ENCODE results near the gene TCHP.

The TCHP gene

GRCh38 chr12:109959411-109960093 lies 59.5 kb downstream of the TCHP start:
- in situ Hi-C loops (cut with MboI; ENCODE audit: low sequenced_read_pairs), result no loop called here

DNA sequence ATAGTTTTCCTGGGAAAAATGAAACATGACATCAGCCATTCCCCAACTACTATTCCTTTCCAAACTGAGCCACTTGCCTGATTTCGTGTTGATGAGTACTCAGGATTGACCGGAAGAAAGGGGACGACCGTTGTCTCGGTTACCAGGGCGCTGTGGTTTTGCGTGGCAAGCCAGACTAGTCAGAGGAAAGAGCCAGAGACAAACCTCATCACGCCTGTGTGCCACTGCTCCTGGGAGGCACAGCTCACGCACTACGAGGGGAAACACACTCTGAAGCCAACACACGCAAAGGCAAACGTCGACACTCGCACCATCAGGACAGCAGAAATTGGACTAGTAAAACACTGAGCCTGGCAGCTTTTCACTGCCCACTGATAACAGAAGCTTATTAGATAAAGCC lies 61.1 kb downstream of the TCHP start:
- in situ Hi-C loops (cut with MboI; ENCODE audit: low sequenced_read_pairs), result no loop called here

GRCh38 chr12:109961612-109962011 lies 61.5 kb downstream of the TCHP start:
- in situ Hi-C loops (cut with MboI; ENCODE audit: low sequenced_read_pairs), result no loop called here

GRCh38 chr12:109962398-109962797 lies 62.3 kb downstream of the TCHP start:
- in situ Hi-C loops (cut with MboI; ENCODE audit: low sequenced_read_pairs), result no loop called here

DNA sequence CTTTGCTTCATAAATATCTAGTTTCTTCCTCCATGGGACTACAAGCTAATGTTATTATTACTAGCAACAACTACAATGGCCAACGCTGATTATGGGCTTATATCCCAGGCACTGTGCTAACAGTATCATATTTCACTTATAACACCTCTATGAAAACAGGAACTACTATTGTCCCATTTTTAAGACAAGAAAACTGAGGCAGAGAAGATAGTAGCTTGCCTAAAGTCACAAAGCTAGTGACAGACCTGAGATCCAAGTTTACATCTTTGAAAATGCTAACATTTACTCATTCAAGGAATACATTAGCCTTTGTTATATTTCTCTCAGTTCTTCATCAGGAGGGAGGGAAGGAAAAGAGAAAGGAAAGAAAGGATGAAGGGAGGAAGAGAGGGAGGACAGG lies 63.3 kb downstream of the TCHP start:
- in situ Hi-C loops (cut with MboI; ENCODE audit: low sequenced_read_pairs), result no loop called here

- in situ Hi-C loops (cut with MboI; ENCODE audit: low sequenced_read_pairs), result no loop called here
Measured at GRCh38 chr12:109963743-109964429, 63.8 kb downstream of the TCHP start.

GRCh38 chr12:109966546-109966945 lies 66.5 kb downstream of the TCHP start:
- in situ Hi-C loops (cut with MboI; ENCODE audit: low sequenced_read_pairs), result no loop called here

DNA sequence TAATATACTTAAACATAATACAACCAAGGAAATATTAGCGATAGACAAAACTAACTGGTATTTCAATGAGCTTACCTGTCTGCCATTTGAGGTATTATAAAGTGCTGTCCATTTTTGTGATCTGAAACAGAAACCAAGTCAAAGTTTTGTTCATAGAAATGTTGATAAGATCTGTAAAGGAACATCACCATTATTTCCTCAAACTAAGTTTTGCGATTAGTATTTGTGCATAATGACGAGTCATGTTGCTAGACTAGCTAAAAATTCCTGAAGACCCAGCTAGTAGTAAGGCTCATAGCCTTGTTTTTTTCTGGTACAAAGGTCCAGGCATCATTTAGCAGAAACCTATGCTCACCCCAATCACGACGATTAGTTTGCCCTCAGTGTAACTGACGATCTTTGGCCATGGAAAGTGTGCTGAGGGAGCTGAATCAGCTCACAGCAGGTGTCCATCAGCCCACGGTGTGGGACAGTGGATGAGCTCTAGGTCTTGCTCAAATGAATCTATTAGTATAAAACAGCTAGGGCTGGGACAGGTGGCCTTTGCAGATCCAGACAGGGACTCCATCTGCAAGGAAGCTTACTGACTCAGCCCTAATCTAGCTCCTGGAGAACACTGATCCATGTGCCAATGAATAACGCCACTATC lies 67.4 kb downstream of the TCHP start:
- in situ Hi-C loops (cut with MboI; ENCODE audit: low sequenced_read_pairs), result no loop called here
